ENCODE data around the gene CYP26A1. TPM values are rescaled to one million over a fixed set of nuclear protein-coding genes. Genes with fewer than 3 reads are reported as not detected.

Gene CYP26A1
- total and polyA plus RNA-seq, 4 donors = 0.08 to 1.4 (median 0.29) TPM; not detected in 1

- 77% methylated on average over 3 of the region's 3 CpGs for WGBS
- H3K4me3 ChIP-seq (ENCODE audit: low read depth in 1 of 3, low read length in 3 of 3) = no peak overlapping the region
- H3K27me3 ChIP-seq (ENCODE audit: control insufficient read depth in 4 of 4, insufficient read depth in 4 of 4, low read length in 3 of 4) = no peaks in the 10 kb centered on the region
- DNase-seq (ENCODE audit: low spot score) = no peak
- no peaks in the 10 kb centered on the region for H3K36me3 ChIP-seq (ENCODE audit: control insufficient read depth in 4 of 4, insufficient read depth in 3 of 4, low read depth in 1 of 4, low read length in 3 of 4)
- H3K9me3 ChIP-seq (ENCODE audit: control insufficient read depth in 4 of 4, low read length in 3 of 4) = peaks cover 1 to 4% (median 2%) of the 10 kb centered on the region in 4 donors
- no peak overlapping the region for H3K27ac ChIP-seq (ENCODE audit: low read depth in 1 of 2, low read length in 2 of 2)
- no peaks in the 10 kb centered on the region for H3K4me1 ChIP-seq (ENCODE audit: control insufficient read depth in 4 of 4, insufficient read depth in 4 of 4, low read length in 3 of 4)
- no peak overlapping the region for H3K9ac ChIP-seq (ENCODE audit: low read depth in 1 of 2, low read length in 2 of 2)
- TF ChIP-seq HNF4A (conservative IDR thresholded peaks at IDR 0.05) = no peak
- no peak for TF ChIP-seq FOXA1 (IDR thresholded peaks at IDR 0.05)
- no peak for TF ChIP-seq RXRA (IDR thresholded peaks at IDR 0.05)
- TF ChIP-seq EGR1 (IDR thresholded peaks at IDR 0.05; ENCODE audit: low read depth in 2 of 2) = no peak
- no peak for TF ChIP-seq TAF1 (conservative IDR thresholded peaks at IDR 0.05)
- no peak for TF ChIP-seq ATF3 (IDR thresholded peaks at IDR 0.05)
- TF ChIP-seq CTCF (IDR thresholded peaks at IDR 0.05; ENCODE audit: low read depth, low read length, missing input control) = no peak
- TF ChIP-seq, protein P1, sequence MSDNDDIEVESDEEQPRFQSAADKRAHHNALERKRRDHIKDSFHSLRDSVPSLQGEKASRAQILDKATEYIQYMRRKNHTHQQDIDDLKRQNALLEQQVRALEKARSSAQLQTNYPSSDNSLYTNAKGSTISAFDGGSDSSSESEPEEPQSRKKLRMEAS (IDR thresholded peaks at IDR 0.05) = no peak
- TF ChIP-seq GABPA (IDR thresholded peaks at IDR 0.05 in 1 of 2, conservative IDR thresholded peaks at IDR 0.05 in 1 of 2) = no peak
Observed at GRCh38 chr10:93121311-93121710, 47.6 kb downstream of the CYP26A1 start.

GRCh38 chr10:93123766-93124165 is 50.1 kb downstream of the CYP26A1 start:
- H3K27me3 ChIP-seq (ENCODE audit: control insufficient read depth in 4 of 4, insufficient read depth in 4 of 4, low read length in 3 of 4) = no peaks in the 10 kb centered on the region
- WGBS = 94% methylated on average over 5 of the region's 5 CpGs
- no peak overlapping the region for H3K27ac ChIP-seq (ENCODE audit: low read depth in 1 of 2, low read length in 2 of 2)
- peaks cover 6 to 8% (median 6%) of the 10 kb centered on the region in 4 donors for H3K9me3 ChIP-seq (ENCODE audit: control insufficient read depth in 4 of 4, low read length in 3 of 4)
- TF ChIP-seq HNF4G (IDR thresholded peaks at IDR 0.05) = no peak
- TF ChIP-seq YY1 (IDR thresholded peaks at IDR 0.05) = no peak
- no peak for TF ChIP-seq JUND (IDR thresholded peaks at IDR 0.05)
- TF ChIP-seq RXRA (IDR thresholded peaks at IDR 0.05) = no peak
- TF ChIP-seq CTCF (IDR thresholded peaks at IDR 0.05; ENCODE audit: low read depth, low read length, missing input control) = no peak
- TF ChIP-seq GABPA (IDR thresholded peaks at IDR 0.05 in 1 of 2, conservative IDR thresholded peaks at IDR 0.05 in 1 of 2) = no peak
- TF ChIP-seq ATF3 (IDR thresholded peaks at IDR 0.05) = no peak
- TF ChIP-seq TAF1 (conservative IDR thresholded peaks at IDR 0.05) = no peak
- no peak for TF ChIP-seq NR2F2 (IDR thresholded peaks at IDR 0.05)
- DNase-seq (ENCODE audit: low spot score) = no peak
- H3K4me3 ChIP-seq (ENCODE audit: low read depth in 1 of 3, low read length in 3 of 3) = no peak overlapping the region
- no peak overlapping the region for H3K9ac ChIP-seq (ENCODE audit: low read depth in 1 of 2, low read length in 2 of 2)
- no peaks in the 10 kb centered on the region for H3K4me1 ChIP-seq (ENCODE audit: control insufficient read depth in 4 of 4, insufficient read depth in 4 of 4, low read length in 3 of 4)
- H3K36me3 ChIP-seq (ENCODE audit: control insufficient read depth in 4 of 4, insufficient read depth in 3 of 4, low read depth in 1 of 4, low read length in 3 of 4) = no peaks in the 10 kb centered on the region

All from liver (tissue), 9 donors.